HEK293 (cell line): ENCODE results near the gene CMIP.

Experiments used
- CTCF ChIA-PET: fragments of 350-600 bp; formaldehyde crosslinking; extraction: SDS; loops from one replicate; lab custom pipeline; 2021; ENCODE audit warnings: antibody characterized with exemption; lab: Yijun Ruan, JAX
- POLR2A ChIA-PET: fragments of 300-600 bp; formaldehyde crosslinking; extraction: SDS; loops from one replicate; lab custom pipeline; 2020; ENCODE audit warnings: antibody characterized with exemption, inconsistent platforms; lab: Yijun Ruan, JAX
- H3K27ac ChIP-seq: fragments of 200-500 bp; sonication (Bioruptor generic); 2 replicates; pipeline ENCODE4 v1.5.1; 2014; ENCODE audit warnings: low read depth, low read length, control low read depth, inconsistent platforms; ENCODE audit errors: extremely low read depth
- H3K36me3 ChIP-seq, 2 experiments: fragments of 200-500 bp in 1 of 2; sonication (Bioruptor generic) in 1 of 2; 1 replicate in 1 of 2; 2 replicates in 1 of 2; pipeline ENCODE4 v1.5.1; 2014 to 2017; ENCODE audit warnings: inconsistent platforms in 2 of 2, low read length in 2 of 2; ENCODE audit not compliant: control insufficient read depth in 2 of 2, insufficient read depth in 1 of 2
- H3K4me1 ChIP-seq: fragments of 200-500 bp; sonication (Bioruptor generic); 2 replicates; pipeline ENCODE4 v1.5.1; 2014; ENCODE audit warnings: mild to moderate bottlenecking, low read length, inconsistent platforms; ENCODE audit not compliant: control insufficient read depth, insufficient read depth
- H3K4me3 ChIP-seq: 2 replicates; pipeline ENCODE4 v1.5.1; 2011; ENCODE audit warnings: low read depth, mild to moderate bottlenecking, control low read depth, low read length, moderate library complexity
- H3K9me3 ChIP-seq: fragments of 200-500 bp; sonication (Bioruptor generic); 2 replicates; pipeline ENCODE4 v1.5.1; 2014; ENCODE audit warnings: low read depth, low read length, inconsistent platforms; ENCODE audit not compliant: control insufficient read depth, insufficient read depth
- BCL11A ChIP-seq: fragments of 450-650 bp; formaldehyde crosslinking; IDR thresholded peaks from 2 replicates; pipeline ENCODE4 v1.5.1; 2016; ENCODE audit warnings: low read depth, missing biosample characterization, missing genetic modification characterization
- BCL6B ChIP-seq: fragments of 450-650 bp; formaldehyde crosslinking; IDR thresholded peaks from 2 replicates; pipeline ENCODE4 v1.5.1; 2017; ENCODE audit warnings: missing biosample characterization, missing genetic modification characterization
- EGR2 ChIP-seq: fragments of 450-650 bp; formaldehyde crosslinking; IDR thresholded peaks from 2 replicates; pipeline ENCODE4 v1.5.1; 2016; ENCODE audit warnings: low read depth, missing biosample characterization, missing genetic modification characterization
- GFI1B ChIP-seq: fragments of 450-650 bp; formaldehyde crosslinking; IDR thresholded peaks from 2 replicates; pipeline ENCODE4 v1.5.1; 2016; ENCODE audit warnings: missing biosample characterization, missing genetic modification characterization
- HOXA7 ChIP-seq: sonication (generic); formaldehyde crosslinking; IDR thresholded peaks from 2 replicates; pipeline ENCODE4 v1.8.1; 2022; ENCODE audit warnings: missing genetic modification reagents, borderline replicate concordance
- OSR2 ChIP-seq: fragments of 450-650 bp; formaldehyde crosslinking; IDR thresholded peaks from 2 replicates; pipeline ENCODE4 v1.5.1; 2016; ENCODE audit warnings: missing biosample characterization, missing genetic modification characterization
- PRDM1 ChIP-seq: fragments of 450-650 bp; formaldehyde crosslinking; IDR thresholded peaks from 2 replicates; pipeline ENCODE4; 2016; ENCODE audit warnings: missing biosample characterization, missing genetic modification characterization
- PRDM4 ChIP-seq: fragments of 450-650 bp; formaldehyde crosslinking; IDR thresholded peaks from 2 replicates; pipeline ENCODE4 v1.5.1; 2017; ENCODE audit warnings: missing biosample characterization, missing genetic modification characterization
- SETDB1 ChIP-seq: IDR thresholded peaks from one replicate; pipeline ENCODE4 v1.6.1; 2017; ENCODE audit warnings: mild to moderate bottlenecking, low read length, moderate library complexity, mixed read lengths; ENCODE audit not compliant: insufficient read length
- SP7 ChIP-seq: fragments of 450-650 bp; formaldehyde crosslinking; IDR thresholded peaks from 2 replicates; pipeline ENCODE4 v1.5.1; 2016; ENCODE audit warnings: missing biosample characterization, missing genetic modification characterization
- TCF7L2 ChIP-seq: IDR thresholded peaks from 2 replicates; pipeline ENCODE4 v1.6.1; 2011; ENCODE audit warnings: low read depth, mild to moderate bottlenecking, inconsistent platforms, low read length, moderate library complexity, borderline replicate concordance
- TRIM28 ChIP-seq: IDR thresholded peaks from 2 replicates; pipeline ENCODE4 v1.6.1; 2011; ENCODE audit warnings: low read length, control low read depth, borderline replicate concordance
- ZBTB17 ChIP-seq: fragments of 450-650 bp; formaldehyde crosslinking; IDR thresholded peaks from 2 replicates; pipeline ENCODE4 v1.5.1; 2016; ENCODE audit warnings: missing biosample characterization, missing genetic modification characterization
- ZEB2 ChIP-seq: fragments of 450-650 bp; formaldehyde crosslinking; IDR thresholded peaks from 2 replicates; pipeline ENCODE4 v1.5.1; 2016; ENCODE audit warnings: missing biosample characterization, missing genetic modification characterization
- ZFHX2 ChIP-seq: fragments of 450-650 bp; formaldehyde crosslinking; conservative IDR thresholded peaks from 2 replicates; pipeline ENCODE4 v1.5.1; 2016; ENCODE audit warnings: missing biosample characterization, missing genetic modification characterization
- ZFP3 ChIP-seq: fragments of 450-650 bp; formaldehyde crosslinking; IDR thresholded peaks from 2 replicates; pipeline ENCODE4 v1.5.1; 2016; ENCODE audit warnings: low read depth, missing biosample characterization, missing genetic modification characterization
- ZNF10 ChIP-seq: fragments of 450-650 bp; formaldehyde crosslinking; IDR thresholded peaks from 2 replicates; pipeline ENCODE4 v1.5.1; 2017; ENCODE audit warnings: missing biosample characterization, missing genetic modification characterization
- ZNF341 ChIP-seq: fragments of 450-650 bp; formaldehyde crosslinking; IDR thresholded peaks from 2 replicates; pipeline ENCODE4; 2016; ENCODE audit warnings: low read depth, missing biosample characterization, missing genetic modification characterization
- ZNF366 ChIP-seq: fragments of 450-650 bp; formaldehyde crosslinking; conservative IDR thresholded peaks from 2 replicates; pipeline ENCODE4 v1.5.1; 2016; ENCODE audit warnings: missing biosample characterization, missing genetic modification characterization
- ZNF510 ChIP-seq: fragments of 450-650 bp; formaldehyde crosslinking; IDR thresholded peaks from 2 replicates; pipeline ENCODE4 v1.5.1; 2018; ENCODE audit warnings: mild to moderate bottlenecking, missing genetic modification characterization, missing biosample characterization; ENCODE audit not compliant: insufficient replicate concordance
- ZNF513 ChIP-seq: fragments of 450-650 bp; IDR thresholded peaks from 2 replicates; pipeline ENCODE4 v1.5.1; 2018; ENCODE audit warnings: missing biosample characterization, missing genetic modification characterization
- ZNF514 ChIP-seq: fragments of 450-650 bp; formaldehyde crosslinking; IDR thresholded peaks from 2 replicates; pipeline ENCODE4 v1.5.1; 2016; ENCODE audit warnings: missing biosample characterization, missing genetic modification characterization
- ZNF549 ChIP-seq: fragments of 450-650 bp; IDR thresholded peaks from 2 replicates; pipeline ENCODE4 v1.5.1; 2018; ENCODE audit warnings: missing biosample characterization, missing genetic modification characterization, mild to moderate bottlenecking, inconsistent platforms, moderate library complexity
- ZNF561 ChIP-seq: fragments of 450-650 bp; IDR thresholded peaks from 2 replicates; pipeline ENCODE4 v1.5.1; 2018; ENCODE audit warnings: missing biosample characterization, missing genetic modification characterization, borderline replicate concordance
- ZNF580 ChIP-seq: fragments of 450-650 bp; formaldehyde crosslinking; IDR thresholded peaks from 2 replicates; pipeline ENCODE4 v1.5.1; 2016; ENCODE audit warnings: missing biosample characterization, missing genetic modification characterization
- ZNF701 ChIP-seq: fragments of 450-650 bp; formaldehyde crosslinking; IDR thresholded peaks from 2 replicates; pipeline ENCODE4 v1.5.1; 2016; ENCODE audit warnings: missing biosample characterization, missing genetic modification characterization
- ZNF843 ChIP-seq: fragments of 450-650 bp; formaldehyde crosslinking; IDR thresholded peaks from 2 replicates; pipeline ENCODE4 v1.5.1; 2016; ENCODE audit warnings: missing biosample characterization, missing genetic modification characterization
- ZXDB ChIP-seq: fragments of 450-650 bp; formaldehyde crosslinking; IDR thresholded peaks from 2 replicates; pipeline ENCODE4 v1.5.1; 2016; ENCODE audit warnings: missing biosample characterization, missing genetic modification characterization
- TF ChIP-seq, protein P1 (sequence below): fragments of 450-650 bp; formaldehyde crosslinking; IDR thresholded peaks from 2 replicates; pipeline ENCODE4 v1.5.1; 2017; ENCODE audit warnings: missing biosample characterization, mild to moderate bottlenecking, missing genetic modification characterization, moderate library complexity

Gene CMIP

GRCh38 chr16:81586417-81586816, 141.8 kb downstream of the CMIP start:
- ChIA-PET POLR2A (no interaction called here), CTCF (interaction anchor here (1.3 kb wide), 1 partner anchor 37 kb away, joined by 3 read pairs; no protein-coding TSS in a partner anchor)
- H3K9me3 ChIP-seq = no peaks in the 10 kb centered on the region
- H3K36me3 ChIP-seq = no peaks in the 10 kb centered on the region
- H3K27ac ChIP-seq = no peak overlapping the region
- H3K4me1 ChIP-seq = peaks cover 3% of the 10 kb centered on the region
- TF ChIP-seq EGR2 (tag by site-specific recombination) (peak; percentile 44; the same call in 1 of the 2 replicates), PRDM1 (tag by site-specific recombination) (peak; percentile 90), ZFP3 (tag by site-specific recombination) (peak; percentile 94), ZNF580 (tag by site-specific recombination) (no peak), BCL11A (0 out of 2 replicates have a peak, but pooled peaks have one; percentile 18), ZNF341 (tag by site-specific recombination) (no peak), GFI1B (peak; percentile 92), ZBTB17 (tag by site-specific recombination) (0 out of 2 replicates have a peak, but pooled peaks have one; percentile 38), ZNF366 (tag by site-specific recombination) (no peak), SP7 (tag by site-specific recombination) (peak; percentile 46; the same call in 1 of the 2 replicates), TRIM28 (0 out of 2 replicates have a peak, but pooled peaks have one; percentile 8), ZXDB (tag by site-specific recombination) (peak; percentile 25; the same call in 1 of the 2 replicates), HOXA7 (CRISPR knock-in tag) (no peak), ZNF10 (tag by site-specific recombination) (peak; percentile 79), ZEB2 (0 out of 2 replicates have a peak, but pooled peaks have one; percentile 45), ZFHX2 (tag by site-specific recombination) (peak; percentile 19; the same call in 1 of the 2 replicates), ZNF843 (tag by site-specific recombination) (0 out of 2 replicates have a peak, but pooled peaks have one; percentile 39), OSR2 (tag by site-specific recombination) (0 out of 2 replicates have a peak, but pooled peaks have one; percentile 41)
- TF ChIP-seq, protein P1, sequence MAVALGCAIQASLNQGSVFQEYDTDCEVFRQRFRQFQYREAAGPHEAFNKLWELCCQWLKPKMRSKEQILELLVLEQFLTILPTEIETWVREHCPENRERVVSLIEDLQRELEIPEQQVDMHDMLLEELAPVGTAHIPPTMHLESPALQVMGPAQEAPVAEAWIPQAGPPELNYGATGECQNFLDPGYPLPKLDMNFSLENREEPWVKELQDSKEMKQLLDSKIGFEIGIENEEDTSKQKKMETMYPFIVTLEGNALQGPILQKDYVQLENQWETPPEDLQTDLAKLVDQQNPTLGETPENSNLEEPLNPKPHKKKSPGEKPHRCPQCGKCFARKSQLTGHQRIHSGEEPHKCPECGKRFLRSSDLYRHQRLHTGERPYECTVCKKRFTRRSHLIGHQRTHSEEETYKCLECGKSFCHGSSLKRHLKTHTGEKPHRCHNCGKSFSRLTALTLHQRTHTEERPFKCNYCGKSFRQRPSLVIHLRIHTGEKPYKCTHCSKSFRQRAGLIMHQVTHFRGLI (tag by site-specific recombination) = peak; percentile 96
- H3K4me3 ChIP-seq = no peak overlapping the region

DNA sequence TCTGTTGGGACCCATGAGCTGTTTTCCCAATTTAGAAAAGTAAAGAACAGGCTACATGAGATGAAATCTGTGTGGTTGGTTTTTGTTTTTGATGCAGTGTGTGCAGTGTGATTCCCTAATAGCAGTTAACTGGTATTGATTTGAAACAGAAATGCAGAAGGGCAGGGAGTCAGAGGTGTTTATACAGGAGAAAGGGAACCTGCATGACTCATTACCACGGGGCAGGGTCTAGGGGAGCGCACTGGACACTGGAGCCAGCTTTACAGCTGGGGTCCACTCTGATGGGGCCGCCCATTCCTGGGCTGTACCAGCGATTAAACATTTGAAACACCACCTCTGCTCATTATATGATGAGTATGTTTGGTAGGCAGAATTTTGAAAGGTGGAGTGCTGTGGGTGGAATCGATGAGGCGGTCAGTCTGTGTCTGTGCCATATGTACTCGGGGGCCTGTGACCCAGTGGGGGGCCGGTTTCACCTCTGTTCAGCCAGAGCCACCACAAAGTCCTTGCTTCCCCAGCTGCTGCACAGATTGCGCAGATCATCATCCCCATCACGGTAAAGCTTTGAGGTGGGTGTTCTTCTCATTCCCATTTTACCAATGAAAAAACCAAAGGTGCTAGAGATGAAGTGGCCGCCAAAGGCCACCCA, 142.5 kb downstream of the CMIP start:
- no peaks in the 10 kb centered on the region for H3K9me3 ChIP-seq
- ChIA-PET POLR2A (no interaction called here), CTCF (interaction anchor here (0.6 to 1.3 kb wide), 2 partner anchors 36 to 62 kb away, joined by 3 to 4 read pairs; no protein-coding TSS in a partner anchor)
- H3K4me1 ChIP-seq = peaks cover 3% of the 10 kb centered on the region
- H3K36me3 ChIP-seq = no peaks in the 10 kb centered on the region
- H3K4me3 ChIP-seq = no peak overlapping the region
- no peak overlapping the region for H3K27ac ChIP-seq
- TF ChIP-seq ZNF513 = no peak
- no peak for TF ChIP-seq SETDB1
- no peak for TF ChIP-seq ZNF549 (tag by site-specific recombination)
- no peak for TF ChIP-seq PRDM4
- TF ChIP-seq ZNF514 (tag by site-specific recombination) = no peak
- TF ChIP-seq ZNF510 (tag by site-specific recombination) = no peak
- no peak for TF ChIP-seq GFI1B
- no peak for TF ChIP-seq PRDM1 (tag by site-specific recombination)
- TF ChIP-seq ZNF843 (tag by site-specific recombination) = no peak
- TF ChIP-seq ZNF701 = no peak
- TF ChIP-seq TCF7L2 = no peak
- TF ChIP-seq BCL6B = no peak
- no peak for TF ChIP-seq ZNF561 (tag by site-specific recombination)
